Fibroblast of skin of back (primary cell): ENCODE measurements around the gene LHPP. TPM values are rescaled to one million over a fixed set of nuclear protein-coding genes. Genes with fewer than 3 reads are reported as not detected.
"Not testable (repeated sequence)": the region's sequence is repeated elsewhere in the genome, so short reads cannot be mapped to it uniquely, and the experiment has no call there.

Experiments used
- DNase-seq: peaks from one replicate; pipeline ENCODE4 v3.0.0-alpha.2; 2013
- polyA plus RNA-seq, 2 experiments: library from polyadenylated mRNA; unstranded; fragments of 120-200 nt; gene quantifications; one replicate each; pipeline ENCODE4 v1.2.1, GENCODE V29; 2013; ENCODE audit not compliant: insufficient read length in 2 of 2

Gene LHPP
- 9.2 TPM for polyA plus RNA-seq (2013, experiment 1 of 2; ENCODE audit: insufficient read length)
- 14.6 TPM for polyA plus RNA-seq (2013, experiment 2 of 2; ENCODE audit: insufficient read length)

- DNase-seq: peak; percentile 79
Measured at GRCh38 chr10:124461642-124462347, at the start of gene LHPP. Gene LHPP, plus strand, starts transcription at chr10:124461823. Its CDS starts 40 bp downstream, at chr10:124461863.

GRCh38 chr10:124414076-124414475 is 47.5 kb upstream of the LHPP start:
- no peak for DNase-seq

- DNase-seq: no peak
Measured at GRCh38 chr10:124415210-124415609, 46.4 kb upstream of the LHPP start.

GRCh38 chr10:124416733-124417132 is 44.9 kb upstream of the LHPP start:
- DNase-seq: no peak

GRCh38 chr10:124417895-124418725 is 43.5 kb upstream of the LHPP start:
- DNase-seq: peak; percentile 60

GRCh38 chr10:124418726-124419501 is 42.7 kb upstream of the LHPP start, which contains the start of gene OAT:
Gene OAT, minus strand, starts transcription at chr10:124418923. Its CDS starts 6,752 bp downstream, at chr10:124412171.
- DNase-seq: peak; percentile 95

GRCh38 chr10:124419635-124420034 is 42.0 kb upstream of the LHPP start:
- DNase-seq: no peak

GRCh38 chr10:124420254-124420653 is 41.4 kb upstream of the LHPP start:
- DNase-seq: no peak

GRCh38 chr10:124422742-124423141 is 38.9 kb upstream of the LHPP start:
- DNase-seq: no peak

GRCh38 chr10:124423813-124424212 is 37.8 kb upstream of the LHPP start:
- DNase-seq: no peak

GRCh38 chr10:124425227-124425962 is 36.2 kb upstream of the LHPP start:
- no peak for DNase-seq

- no peak for DNase-seq
Measured at GRCh38 chr10:124428207-124428777, 33.3 kb upstream of the LHPP start.

- DNase-seq: no peak
Measured at GRCh38 chr10:124429576-124429975, 32.0 kb upstream of the LHPP start.

GRCh38 chr10:124430077-124430476 is 31.5 kb upstream of the LHPP start:
- no peak for DNase-seq

GRCh38 chr10:124433461-124433860 is 28.2 kb upstream of the LHPP start:
- no peak for DNase-seq

- not testable (repeated sequence) for DNase-seq
Measured at GRCh38 chr10:124435683-124436082, 25.9 kb upstream of the LHPP start.

GRCh38 chr10:124436191-124436638 is 25.4 kb upstream of the LHPP start:
- DNase-seq: no peak

GRCh38 chr10:124441694-124442093 is 19.9 kb upstream of the LHPP start:
- DNase-seq: not testable (repeated sequence)

- no peak for DNase-seq
Measured at GRCh38 chr10:124446830-124447750, 14.5 kb upstream of the LHPP start.

GRCh38 chr10:124447751-124448466 is 13.7 kb upstream of the LHPP start:
- DNase-seq: no peak
